Stimulated activated CD4-positive, alpha-beta T cell treated with anti-CD3 and anti-CD28 coated beads, Interleukin-1b, Interleukin-23, amount 100 ng/mL, for 24 hours (primary cell): ENCODE measurements around the gene IGFBP2.
"Not testable (repeated sequence)": the region's sequence is repeated elsewhere in the genome, so short reads cannot be mapped to it uniquely, and the experiment has no call there.

Source experiments
- DNase-seq, 4 experiments: peaks; one replicate each; pipeline ENCODE4 v3.0.0-alpha.2; 2020; ENCODE audit warnings: low read depth in 4 of 4, low spot score in 1 of 4

The IGFBP2 gene, protein sequence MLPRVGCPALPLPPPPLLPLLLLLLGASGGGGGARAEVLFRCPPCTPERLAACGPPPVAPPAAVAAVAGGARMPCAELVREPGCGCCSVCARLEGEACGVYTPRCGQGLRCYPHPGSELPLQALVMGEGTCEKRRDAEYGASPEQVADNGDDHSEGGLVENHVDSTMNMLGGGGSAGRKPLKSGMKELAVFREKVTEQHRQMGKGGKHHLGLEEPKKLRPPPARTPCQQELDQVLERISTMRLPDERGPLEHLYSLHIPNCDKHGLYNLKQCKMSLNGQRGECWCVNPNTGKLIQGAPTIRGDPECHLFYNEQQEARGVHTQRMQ

DNA sequence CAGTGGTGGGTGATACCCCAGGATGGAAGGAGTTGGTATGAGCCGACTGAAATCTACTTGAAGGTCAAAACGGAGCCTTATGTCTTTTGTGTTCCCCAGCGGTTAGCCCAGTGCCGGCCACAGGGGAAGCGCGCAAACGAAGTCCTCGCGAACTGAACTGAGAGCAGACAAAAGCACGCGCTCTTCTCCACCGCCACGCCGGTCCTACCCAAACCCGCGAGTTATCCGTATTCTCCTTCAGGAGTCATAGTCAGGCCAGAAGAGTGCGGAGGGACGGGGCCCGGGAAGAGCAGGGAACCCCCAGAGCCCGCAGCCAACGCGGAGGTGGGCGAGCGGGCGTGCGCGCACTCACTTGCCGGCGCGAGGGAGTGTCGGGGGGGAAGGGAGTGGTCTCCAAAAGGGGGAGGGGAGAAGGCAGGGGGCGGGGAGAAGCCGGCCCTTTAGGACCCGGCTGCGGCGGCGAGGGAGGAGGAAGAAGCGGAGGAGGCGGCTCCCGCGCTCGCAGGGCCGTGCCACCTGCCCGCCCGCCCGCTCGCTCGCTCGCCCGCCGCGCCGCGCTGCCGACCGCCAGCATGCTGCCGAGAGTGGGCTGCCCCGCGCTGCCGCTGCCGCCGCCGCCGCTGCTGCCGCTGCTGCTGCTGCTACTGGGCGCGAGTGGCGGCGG, at the start of gene IGFBP2:
Gene IGFBP2, plus strand, starts transcription at position 469 of the 664 bp plus-strand sequence. Its CDS starts 104 bp downstream, at position 573.
- peak in 2 of 4 experiments; percentile 8 to 36 for DNase-seq

DNA sequence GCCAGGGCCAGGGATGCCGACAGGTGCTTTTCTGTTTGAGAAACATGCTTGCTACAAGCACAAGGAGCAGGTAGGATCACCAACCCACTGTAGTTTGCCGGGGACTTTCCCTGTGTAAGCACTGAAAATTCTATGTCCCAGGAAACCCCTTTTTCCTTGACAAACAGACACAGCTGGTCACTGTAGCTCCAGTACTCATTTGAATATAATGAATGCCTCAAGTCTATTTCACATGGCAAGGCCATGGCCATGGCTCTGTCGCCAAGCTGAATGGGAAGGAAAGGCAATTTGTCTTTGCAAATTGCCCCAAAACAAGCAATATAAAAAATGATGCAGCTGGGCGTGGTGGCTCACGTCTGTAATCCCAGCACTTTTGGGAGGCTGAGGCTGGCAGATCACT, 49.6 kb upstream of the IGFBP2 start:
- no peak for DNase-seq

DNA sequence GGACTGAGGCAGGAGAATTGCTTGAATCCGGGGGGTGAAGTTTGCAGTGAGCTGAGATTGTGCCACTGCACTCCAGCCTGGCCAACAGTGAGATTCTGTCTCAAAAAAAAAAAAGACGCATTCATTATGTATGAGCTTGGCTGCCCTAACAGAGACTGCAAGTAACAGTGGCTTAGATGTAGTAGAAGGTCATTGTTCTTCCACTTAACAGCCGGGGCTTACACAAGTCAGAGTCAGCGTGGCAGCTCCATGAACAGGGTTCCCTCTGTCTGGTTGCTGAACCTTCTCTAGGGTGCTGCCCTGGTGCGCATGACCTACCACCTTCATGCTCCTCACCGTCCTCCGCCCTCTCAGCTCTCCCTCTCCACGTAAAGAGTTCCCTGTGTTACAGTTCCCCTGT, 49.1 kb upstream of the IGFBP2 start:
- no peak for DNase-seq

DNA sequence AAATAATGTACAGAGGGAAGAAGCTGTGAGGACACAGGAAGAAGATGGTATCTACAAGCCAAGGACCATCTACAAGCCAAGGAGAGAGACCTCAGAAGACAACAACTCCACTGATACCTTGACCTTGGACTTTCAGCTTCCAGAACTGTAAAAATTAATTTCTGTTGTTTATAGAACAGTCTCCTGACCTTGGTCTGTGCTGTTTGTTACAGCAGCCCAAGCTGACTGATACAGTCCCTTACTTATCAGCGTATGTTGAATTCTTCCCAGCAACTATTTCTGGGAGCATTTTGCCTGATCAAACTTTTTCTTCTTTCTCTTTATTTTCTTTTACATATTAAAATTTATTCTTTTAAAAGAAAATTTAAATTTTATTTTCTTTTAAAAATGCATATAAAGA, 47.8 kb upstream of the IGFBP2 start:
- DNase-seq: no peak

DNA sequence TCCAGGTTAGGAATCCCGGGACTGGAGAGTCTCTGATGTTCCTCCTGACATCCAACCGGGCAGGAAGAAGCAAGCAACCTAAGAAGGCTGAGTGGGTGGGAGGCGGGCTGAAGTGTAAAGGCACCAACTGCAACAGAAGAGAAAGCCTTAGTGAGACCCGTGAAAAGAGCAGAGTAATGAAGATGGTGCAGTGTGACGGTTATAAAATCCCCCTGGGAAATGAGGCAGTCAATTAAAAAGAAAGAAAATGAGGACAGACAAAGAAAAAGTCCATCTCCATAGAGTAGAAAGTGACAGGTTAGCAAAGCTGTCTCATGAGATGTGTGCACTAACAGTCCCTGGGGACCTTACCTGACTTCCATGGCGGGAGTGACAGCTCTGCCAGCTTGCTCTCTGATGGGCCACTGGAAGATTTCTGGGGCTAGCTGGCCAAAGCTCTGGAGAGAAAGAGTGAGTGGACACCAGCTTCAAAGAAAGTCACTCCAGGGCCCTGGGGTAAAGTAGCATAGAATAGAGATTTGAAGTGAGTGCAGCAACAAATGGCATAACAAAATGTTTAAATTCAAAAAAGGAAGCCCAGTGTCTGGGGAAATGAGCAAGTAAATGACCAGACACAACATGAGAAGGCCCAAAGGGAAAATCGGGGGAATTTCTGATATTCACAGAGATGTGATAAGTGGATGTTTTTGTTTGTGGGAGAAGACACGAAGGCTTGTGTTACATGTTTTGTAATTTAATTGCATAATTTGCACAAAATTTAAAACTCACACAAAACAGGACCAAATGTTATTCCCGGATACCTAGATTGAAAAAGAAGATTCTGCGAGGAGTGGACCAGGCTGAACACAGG, 44.1 kb upstream of the IGFBP2 start:
- no peak for DNase-seq

DNA sequence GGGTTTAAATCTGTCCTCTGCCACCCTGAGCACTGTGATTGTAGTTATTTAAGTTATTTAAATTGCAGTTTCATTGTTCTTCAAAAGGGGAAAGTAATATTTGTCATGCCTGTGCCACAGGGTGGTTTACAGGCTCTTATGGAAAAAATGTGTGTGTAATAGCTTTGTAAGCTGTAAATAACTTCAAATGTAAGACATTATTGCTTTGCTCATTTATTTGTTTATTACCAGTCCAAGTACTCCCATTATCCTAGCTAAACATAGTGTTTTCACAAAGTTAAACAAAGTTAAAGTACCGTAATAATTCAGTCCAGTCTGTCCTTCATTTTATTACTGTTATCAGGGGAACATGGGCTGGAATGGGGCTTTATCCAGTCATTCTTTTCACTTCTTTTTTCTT, 43.4 kb upstream of the IGFBP2 start:
- DNase-seq: no peak

DNA sequence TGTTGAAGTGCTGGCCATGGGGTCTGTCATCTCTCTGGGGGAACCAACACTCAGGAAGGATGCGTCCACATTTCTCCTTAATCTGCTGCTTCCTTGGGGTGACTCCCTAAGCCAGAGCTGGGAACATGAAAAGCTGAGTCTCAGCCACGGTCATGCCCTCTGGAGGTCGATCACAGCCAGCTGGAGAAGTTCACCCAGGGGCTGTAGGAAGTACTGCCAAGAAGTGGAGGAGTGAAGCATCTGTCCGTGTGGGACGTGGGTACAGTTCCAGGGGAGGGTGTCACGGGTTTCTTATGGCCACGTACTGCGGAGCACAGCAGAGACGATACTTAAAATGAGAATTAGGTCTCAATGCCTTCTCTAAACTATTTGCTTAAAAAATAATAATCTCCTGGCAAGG, 42.4 kb upstream of the IGFBP2 start:
- no peak for DNase-seq

DNA sequence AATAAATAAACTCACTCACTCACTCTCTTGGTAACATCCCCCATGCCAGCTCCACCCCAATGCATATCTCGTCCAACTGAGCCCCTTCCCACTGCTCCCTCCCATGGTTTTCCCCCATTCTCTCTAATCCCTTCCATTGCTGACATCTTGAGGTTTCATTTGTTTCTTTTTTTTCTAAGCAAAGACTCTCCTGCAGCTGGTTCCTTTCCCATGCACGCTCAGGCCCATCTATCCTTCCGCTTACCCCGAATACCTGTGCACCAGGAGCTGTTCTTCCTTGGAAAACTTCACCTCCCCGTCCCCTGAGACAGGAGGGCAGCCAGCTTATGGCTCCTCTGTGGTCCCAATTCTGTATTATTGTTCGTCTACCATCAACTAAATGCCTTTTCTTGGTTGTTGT, 41.7 kb upstream of the IGFBP2 start:
- DNase-seq: no peak

DNA sequence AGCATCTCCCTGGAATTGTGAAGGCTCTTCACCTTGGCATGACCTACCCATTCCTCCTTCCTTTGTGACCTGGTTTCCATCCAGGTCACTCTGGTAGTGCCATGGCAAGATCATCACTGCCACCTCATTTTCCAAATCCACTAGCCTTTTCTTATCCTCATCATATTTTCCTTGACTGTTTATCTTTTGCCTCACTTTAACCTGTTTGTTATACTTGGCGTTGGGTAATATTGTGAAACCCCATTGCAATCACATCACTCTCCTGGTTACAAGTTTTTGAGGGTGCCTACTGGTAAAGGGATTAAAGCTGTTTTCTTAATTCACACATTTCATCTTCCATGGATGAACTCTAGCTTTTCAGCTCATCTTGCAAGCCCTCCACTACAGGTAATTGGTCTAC, 39.1 kb upstream of the IGFBP2 start:
- DNase-seq: no peak

DNA sequence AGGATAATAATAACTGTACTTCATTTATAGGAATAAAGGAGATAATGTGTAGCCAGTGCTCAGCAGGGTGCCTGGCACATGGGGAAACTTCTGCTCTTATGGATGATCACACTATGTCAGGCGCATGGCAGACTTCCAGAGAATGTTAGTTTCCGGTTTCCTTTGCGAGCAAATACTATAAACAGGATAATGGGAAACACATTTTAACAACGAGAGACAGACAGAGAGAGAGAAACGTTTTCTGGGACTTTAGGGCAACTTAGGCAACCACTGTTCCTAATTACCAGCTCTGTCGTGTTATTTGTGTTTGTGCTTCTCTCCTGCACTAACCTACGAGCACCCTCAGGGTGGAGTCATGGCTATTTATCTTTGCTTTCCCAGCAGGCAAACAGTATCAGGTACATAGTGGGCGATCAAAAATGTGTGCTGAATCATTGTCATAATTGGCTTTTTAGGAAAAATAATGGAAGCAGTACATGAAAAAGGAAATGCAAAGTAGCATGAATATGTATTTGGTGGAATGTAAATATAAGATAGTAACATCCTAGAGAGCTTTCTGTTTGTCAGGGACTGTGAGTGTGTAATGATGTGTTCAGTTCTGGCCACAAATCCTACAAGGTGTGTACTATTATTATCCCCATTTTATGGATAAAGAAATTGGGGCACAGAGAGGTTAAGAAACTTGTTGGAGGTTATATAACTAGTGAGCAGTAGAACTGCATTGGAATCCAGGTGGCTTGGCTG, 36.8 kb upstream of the IGFBP2 start:
- DNase-seq: no peak

DNA sequence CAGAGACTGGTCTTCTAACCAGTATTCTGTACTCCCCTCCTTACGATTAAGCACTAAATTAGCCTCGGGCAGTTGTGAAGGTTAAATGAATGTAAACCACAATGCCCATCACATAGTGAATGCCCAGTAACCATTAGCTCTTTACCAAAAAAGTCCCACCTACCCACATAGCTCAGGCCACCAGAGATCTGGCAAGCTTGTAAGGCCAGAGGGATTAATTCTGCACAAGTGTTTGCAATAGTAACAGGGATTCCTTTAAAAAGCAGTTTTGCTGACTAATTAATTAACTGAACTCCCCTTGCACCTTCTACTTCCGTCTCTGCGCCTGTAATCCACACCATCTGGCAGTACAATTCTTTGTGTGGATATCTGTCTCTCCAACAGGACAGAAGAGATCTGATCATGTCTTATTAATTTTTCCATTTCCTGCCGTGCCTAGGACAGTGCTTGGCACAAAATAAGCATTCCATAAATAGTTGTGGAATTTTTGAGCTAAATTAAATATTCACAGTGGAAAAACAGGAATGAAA, 36.2 kb upstream of the IGFBP2 start:
- DNase-seq: no peak

DNA sequence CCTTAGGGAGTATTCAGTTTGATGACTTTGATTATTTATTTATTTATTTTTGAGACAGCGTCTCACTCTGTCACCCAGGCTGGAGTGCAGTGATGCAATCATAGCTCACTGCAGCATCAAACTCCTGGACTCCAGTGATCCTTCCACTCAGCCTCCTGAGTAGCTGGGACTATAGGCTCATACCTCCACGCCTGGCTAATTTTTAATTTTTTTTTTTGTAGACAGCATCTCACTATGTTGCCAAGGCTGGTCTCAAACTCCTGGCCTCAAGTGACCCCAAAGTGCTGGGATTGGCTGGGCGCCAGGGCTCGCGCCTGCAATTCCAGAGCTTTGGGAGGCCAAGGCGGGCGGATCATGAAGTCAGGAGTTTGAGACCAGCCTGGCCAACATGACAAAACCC, 35.4 kb upstream of the IGFBP2 start:
- DNase-seq: not testable (repeated sequence)

DNA sequence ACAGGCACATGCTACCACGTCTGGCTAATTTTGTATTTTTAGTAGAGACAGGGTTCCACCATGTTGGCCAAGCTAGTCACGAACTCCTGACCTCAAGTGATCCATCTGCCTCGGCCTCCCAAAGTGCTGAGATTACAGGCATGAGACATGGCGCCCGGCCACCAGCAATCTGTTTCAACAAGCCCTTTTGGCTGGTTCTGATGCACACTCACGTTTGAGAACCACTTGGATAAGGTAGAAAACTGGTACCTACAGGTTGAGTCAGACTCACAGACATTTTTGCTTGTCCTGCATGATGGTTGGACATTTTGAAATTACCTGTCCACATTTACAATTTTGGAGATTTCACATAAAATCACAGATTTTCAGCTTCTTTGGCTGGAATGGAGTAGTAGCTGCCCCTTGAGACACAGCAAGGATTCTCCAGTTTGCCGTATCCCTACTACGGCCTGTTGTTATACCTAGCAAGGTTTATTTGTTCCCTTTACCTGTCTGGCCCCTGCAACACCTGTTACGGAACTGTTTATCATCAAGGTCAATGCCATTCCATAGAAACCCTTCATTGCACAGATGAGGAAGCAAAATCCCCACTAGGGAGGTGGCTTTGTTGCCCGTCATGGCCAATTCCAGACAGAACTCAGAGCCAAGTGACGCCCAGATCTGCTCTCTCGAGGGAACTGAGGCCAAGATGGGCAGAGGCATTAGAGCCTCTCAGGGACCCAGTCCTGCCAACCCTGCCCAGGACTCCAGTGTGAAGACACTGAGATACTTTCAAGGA, 31.4 kb upstream of the IGFBP2 start:
- DNase-seq: no peak

DNA sequence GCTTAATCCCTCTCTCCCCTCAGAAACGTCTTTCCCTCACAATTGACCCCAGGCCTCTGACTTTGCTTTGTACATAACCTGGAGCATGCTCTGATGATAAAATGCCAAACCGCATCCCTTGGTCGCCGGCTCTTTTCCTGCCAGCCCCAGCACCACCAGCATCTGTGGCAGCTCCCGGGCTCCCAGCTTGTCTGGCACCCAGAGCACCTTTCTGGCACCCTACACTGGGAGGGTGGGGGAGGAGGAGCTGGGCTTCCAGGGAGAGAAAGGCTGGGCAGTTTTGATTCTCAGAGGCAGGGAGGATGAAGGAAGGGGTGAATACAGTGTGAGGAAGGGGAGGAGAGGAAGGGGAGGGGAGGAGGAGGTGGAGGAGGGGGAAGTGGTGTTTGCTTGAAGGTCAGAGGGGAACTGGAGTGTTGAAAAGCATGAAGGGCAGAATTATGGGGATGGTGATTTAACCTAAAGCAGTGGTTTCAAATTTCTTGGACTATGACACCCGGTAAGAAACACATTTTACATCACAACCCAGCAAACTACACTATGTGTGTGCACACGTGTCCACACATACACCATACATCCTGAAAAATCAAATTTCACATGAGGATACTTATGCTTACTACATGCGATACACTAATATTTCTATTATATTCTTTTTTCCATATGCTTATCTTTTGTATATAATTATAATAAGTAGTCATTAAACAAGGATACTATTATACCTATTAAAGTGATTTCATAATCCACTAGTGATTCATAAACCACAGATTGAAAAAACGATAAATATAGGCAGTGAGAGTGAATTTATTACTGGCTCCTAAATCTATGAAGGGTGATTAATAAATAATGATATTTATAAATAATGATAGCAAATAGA, 30.0 kb upstream of the IGFBP2 start:
- DNase-seq: no peak

DNA sequence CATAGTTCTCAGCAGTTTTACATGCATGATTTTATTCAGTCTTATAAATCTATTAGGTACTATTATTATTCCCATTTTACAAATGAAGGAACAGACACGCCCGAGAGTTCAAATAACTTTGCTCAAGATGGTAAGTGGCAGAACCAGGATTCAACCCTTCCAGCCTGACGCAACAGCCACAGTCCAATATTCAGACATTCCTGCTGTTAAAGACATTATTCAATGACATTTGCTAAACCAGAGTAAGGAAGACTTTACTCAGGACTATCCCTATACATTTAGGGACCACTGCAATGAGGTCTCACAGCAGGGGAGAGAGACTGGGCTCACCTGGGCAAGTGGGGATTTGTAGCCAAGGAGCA, 29.4 kb upstream of the IGFBP2 start:
- DNase-seq: no peak

DNA sequence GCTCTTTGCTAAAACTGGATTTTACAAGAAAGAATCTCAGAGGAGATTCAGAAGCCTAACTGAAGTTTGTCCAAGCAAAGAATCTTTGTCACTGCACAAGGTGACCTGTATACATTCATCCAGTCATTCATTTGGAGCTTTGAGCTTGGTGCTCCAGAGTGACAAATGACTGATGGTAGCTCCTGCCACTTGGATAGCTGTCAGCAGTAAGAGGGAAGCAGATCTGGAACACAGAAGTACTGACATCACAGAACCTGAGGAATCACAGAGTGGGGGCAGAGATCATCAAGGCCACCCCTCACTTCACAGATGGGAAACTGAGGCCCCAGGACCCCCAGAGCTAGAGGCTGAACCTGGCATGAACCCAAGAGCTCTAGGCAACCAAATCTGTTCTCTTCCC, 28.8 kb upstream of the IGFBP2 start:
- no peak for DNase-seq

DNA sequence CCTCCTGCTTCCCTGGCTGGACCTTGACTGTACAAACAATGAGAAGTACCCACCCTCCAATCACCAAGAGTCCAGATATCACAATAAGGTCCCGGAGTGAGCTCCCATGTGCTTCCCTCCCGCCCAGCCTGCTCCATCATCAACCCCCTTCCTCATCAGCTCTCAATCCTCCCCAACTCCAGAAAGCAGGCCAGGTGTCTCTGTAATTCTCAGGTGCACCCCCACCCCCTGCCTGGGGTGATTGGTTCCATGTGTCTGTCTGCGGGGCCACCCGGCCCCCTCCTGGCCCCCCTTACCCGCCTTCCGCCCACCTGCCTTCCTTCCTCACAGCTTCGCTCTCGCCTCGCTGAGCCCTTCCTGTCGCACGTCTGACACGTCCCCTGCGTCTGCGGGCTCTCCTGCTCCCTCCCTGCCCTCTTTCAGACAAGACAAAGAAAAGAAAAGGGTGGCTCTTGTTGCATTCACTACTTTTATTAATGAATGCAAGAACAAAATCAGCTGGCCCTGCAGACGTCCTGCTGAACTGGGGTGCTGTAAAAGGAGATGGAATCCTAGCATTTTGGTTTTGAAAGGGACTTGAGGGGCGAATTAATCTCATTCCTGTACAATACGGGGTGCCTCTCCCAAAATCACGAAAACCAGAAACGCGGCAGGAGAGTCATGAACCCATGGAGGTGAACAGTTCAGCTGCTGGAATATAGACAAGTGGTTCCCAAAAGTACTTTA, 26.5 kb upstream of the IGFBP2 start:
- peak in 3 of 4 experiments; percentile 15 to 77 (median 42) for DNase-seq

DNA sequence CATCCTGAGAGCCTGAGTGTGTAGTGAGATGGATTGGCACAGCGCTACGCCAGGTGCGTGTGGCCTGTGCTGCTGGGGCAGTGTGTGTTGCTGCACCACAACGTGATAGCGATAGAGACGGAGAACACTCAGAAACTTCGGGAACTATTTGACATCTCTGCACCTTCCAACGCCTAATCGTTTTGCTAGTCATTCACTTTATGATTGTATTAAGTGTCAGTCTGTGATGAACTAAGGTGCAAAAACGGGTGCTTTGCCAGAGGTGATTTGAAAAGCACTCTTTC, 26.0 kb upstream of the IGFBP2 start:
- DNase-seq: no peak

DNA sequence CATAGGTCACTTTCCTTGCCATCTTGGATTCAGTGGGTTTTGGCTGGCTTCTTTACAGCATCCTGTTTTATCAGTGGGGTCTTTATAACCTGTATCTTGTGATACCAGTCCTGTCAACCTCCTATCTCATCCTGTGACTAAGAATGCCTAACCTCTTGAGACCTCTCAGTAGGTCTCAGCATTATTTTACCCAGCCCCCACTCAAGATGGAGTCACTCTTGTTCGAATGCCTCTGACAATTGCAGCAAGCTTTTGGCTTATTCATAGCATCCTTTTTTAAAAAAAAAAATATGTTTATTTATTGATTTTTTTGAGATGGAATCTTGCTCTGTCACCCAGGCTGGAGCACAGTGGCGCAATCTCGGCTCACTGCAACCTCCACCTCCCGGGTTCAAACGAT, 24.7 kb upstream of the IGFBP2 start:
- no peak for DNase-seq
